Common myeloid progenitor, CD34-positive (primary cell): Measurements from ENCODE around the gene C9orf152.

ENCODE experiments used
- CTCF ChIA-PET: fragments of 350-600 bp; sonication (Branson Sonifier 250); formaldehyde crosslinking; loops from one replicate; lab custom pipeline; 2021; ENCODE audit warnings: antibody characterized with exemption; lab: Charles Lee
- POLR2A ChIA-PET: fragments of 350-600 bp; sonication (Branson Sonifier 250); formaldehyde crosslinking; loops from one replicate; lab custom pipeline; 2021; ENCODE audit warnings: antibody characterized with exemption; lab: Charles Lee
- DNase-seq, 3 donors: peaks; one replicate each; pipeline versions ENCODE4 v3.0.0 to v3.0.0-alpha.2; 2013
- H3K27ac ChIP-seq, 2 experiments: 1 replicate in 1 of 2; 2 replicates in 1 of 2; pipeline ENCODE4 v1.7.0; 2013; ENCODE audit warnings: inconsistent platforms in 2 of 2, low read length in 2 of 2, mild to moderate bottlenecking in 2 of 2, low read depth in 1 of 2, moderate library complexity in 1 of 2; ENCODE audit not compliant: severe bottlenecking in 2 of 2, insufficient read depth in 1 of 2, poor library complexity in 1 of 2
- H3K27me3 ChIP-seq, 5 experiments: replicated peaks in 2 of 5; 1 replicate in 3 of 5; 2 replicates in 2 of 5; pipeline versions ENCODE4 v1.6.1 to v1.7.0; 2013; ENCODE audit warnings: low read length in 4 of 5, mild to moderate bottlenecking in 2 of 5, moderate library complexity in 2 of 5, inconsistent platforms in 1 of 5; ENCODE audit not compliant: insufficient read depth in 5 of 5, control insufficient read depth in 4 of 5
- H3K36me3 ChIP-seq, 4 experiments: 1 replicate in 2 of 4; 2 replicates in 2 of 4; pipeline versions ENCODE4 v1.6.1 to v1.7.0; 2013; ENCODE audit warnings: low read length in 3 of 4, control low read depth in 1 of 4, mild to moderate bottlenecking in 1 of 4; ENCODE audit not compliant: control insufficient read depth in 4 of 4, insufficient read depth in 4 of 4
- H3K4me1 ChIP-seq, 4 experiments: 1 replicate in 3 of 4; 2 replicates in 1 of 4; pipeline versions ENCODE4 v1.6.1 to v1.7.1; 2013; ENCODE audit warnings: low read length in 3 of 4, mild to moderate bottlenecking in 3 of 4, control low read depth in 1 of 4, inconsistent platforms in 1 of 4, moderate library complexity in 1 of 4; ENCODE audit not compliant: control insufficient read depth in 4 of 4, insufficient read depth in 4 of 4; ENCODE audit errors: control extremely low read depth in 1 of 4
- H3K4me3 ChIP-seq, 7 experiments: 1 replicate in 4 of 7; 2 replicates in 3 of 7; pipeline versions ENCODE4 v1.5.1 to v1.7.0; 2013; ENCODE audit warnings: mild to moderate bottlenecking in 7 of 7, low read length in 6 of 7, moderate library complexity in 6 of 7, inconsistent platforms in 2 of 7, low read depth in 2 of 7, control low read depth in 1 of 7; ENCODE audit not compliant: insufficient read depth in 4 of 7, control insufficient read depth in 1 of 7; ENCODE audit errors: extremely low read depth in 1 of 7
- H3K9me3 ChIP-seq, 5 experiments: 1 replicate in 4 of 5; 2 replicates in 1 of 5; pipeline versions ENCODE4 v1.6.1 to v1.7.1; 2013; ENCODE audit warnings: low read length in 4 of 5, mild to moderate bottlenecking in 2 of 5, inconsistent platforms in 1 of 5, low read depth in 1 of 5, moderate library complexity in 1 of 5; ENCODE audit not compliant: control insufficient read depth in 4 of 5, insufficient read depth in 2 of 5; ENCODE audit errors: control extremely low read depth in 1 of 5
- WGBS: methylation state at CpG from one replicate; pipeline ENCODE4 v1.1.5; 2013; ENCODE audit not compliant: insufficient coverage; 5-methylcytosine and 5-hydroxymethylcytosine counted together

Gene C9orf152

GRCh38 chr9:110160123-110160522 is 47.8 kb downstream of the C9orf152 start:
- Histone ChIP-seq H3K27ac (no peak overlapping the region), H3K27me3 (no peaks in the 10 kb centered on the region), H3K4me3 (no peak overlapping the region), H3K9me3 (peaks cover 0 to 3% (median 0%) of the 10 kb centered on the region in 5 experiments), H3K4me1 (peaks cover 35 to 65% (median 52%) of the 10 kb centered on the region in 4 experiments), H3K36me3 (peaks cover 0 to 6% (median 3%) of the 10 kb centered on the region in 4 experiments)
- ChIA-PET CTCF (no interaction called here), POLR2A (no interaction called here)
- DNase-seq = peak in 1 of 3 donors; percentile 11
- WGBS = 75% methylated on average over 1 of the region's 1 CpG

DNA sequence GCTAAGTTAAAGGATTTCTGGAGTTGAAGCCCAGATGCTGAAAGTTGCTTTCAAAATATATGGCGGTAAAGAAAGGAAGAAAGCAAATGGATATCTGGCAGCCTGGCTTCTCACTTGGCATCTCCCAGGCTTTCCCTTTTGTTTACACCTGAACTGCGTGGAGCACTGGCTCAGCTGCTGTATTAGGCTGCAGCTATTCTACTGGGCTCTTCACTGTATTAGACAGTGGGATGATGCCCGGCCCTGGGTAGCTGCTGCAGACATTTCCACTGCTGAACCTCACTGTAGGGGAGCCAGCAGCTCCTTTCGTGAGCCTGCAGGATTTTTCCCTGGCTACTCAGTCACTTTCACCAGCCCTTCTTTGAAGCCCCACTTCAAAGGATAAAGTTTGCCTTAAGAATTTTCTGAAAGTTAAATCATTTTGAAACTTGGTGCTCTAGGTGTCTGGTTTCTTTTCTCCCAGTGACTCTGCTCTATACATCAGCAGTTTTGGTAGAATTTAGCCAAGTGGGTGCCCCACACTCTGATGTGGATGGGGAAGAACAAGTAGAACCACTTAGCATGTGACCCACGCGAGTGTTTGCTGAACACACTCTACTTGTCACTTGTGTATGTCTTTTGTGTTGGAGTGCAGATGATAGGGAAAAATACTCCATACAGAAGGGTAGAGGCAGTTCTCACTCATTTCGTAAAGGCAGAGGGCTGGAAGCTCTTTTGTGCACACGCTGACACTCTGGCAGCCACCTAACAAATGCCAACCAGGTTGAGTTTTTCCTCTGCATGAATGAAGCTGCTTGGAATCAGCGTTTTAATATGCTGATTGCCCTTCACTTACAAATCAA is 49.9 kb downstream of the C9orf152 start:
- peak in 1 of 3 donors; percentile 24 for DNase-seq
- no peaks in the 10 kb centered on the region for H3K27me3 ChIP-seq
- H3K4me1 ChIP-seq = peaks cover 46 to 80% (median 64%) of the 10 kb centered on the region in 4 experiments
- 83% methylated on average over 7 of the region's 9 CpGs for WGBS
- peaks cover 0 to 3% (median 0%) of the 10 kb centered on the region in 5 experiments for H3K9me3 ChIP-seq
- peaks cover 0 to 6% (median 2%) of the 10 kb centered on the region in 4 experiments for H3K36me3 ChIP-seq
- peak overlapping the region in 2 of 7 experiments; percentile 18 to 31 for H3K4me3 ChIP-seq
- H3K27ac ChIP-seq = peak overlapping the region in 1 of 2 experiments; percentile 71
- CTCF ChIA-PET = interaction anchor here (0.7 to 3.4 kb wide), 2 partner anchors 10 to 14 kb away, joined by 3 to 10 read pairs; no protein-coding TSS in a partner anchor
- POLR2A ChIA-PET = no interaction called here

DNA sequence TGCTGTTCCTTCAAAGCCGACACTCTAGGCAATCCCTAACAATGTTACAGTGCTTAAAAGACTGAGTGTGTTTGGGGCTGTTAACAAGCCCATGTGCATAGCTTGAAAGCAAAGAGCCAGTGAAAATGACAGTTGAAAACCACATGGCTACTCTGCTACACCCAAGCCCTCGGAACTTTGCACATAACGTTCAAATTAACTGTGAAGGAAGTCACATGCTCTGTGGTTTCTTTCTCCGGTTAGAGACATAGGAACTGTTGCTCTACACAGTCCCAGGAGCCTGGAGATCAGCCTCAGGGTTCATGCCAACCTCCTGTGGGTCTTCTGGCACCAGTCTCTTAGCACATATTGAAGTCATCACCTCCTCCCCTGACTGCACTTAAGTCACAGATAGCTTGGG is 51.1 kb downstream of the C9orf152 start:
- Histone ChIP-seq H3K4me1 (peaks cover 44 to 80% (median 64%) of the 10 kb centered on the region in 4 experiments), H3K36me3 (peaks cover 0 to 6% (median under 1%) of the 10 kb centered on the region in 4 experiments), H3K27me3 (no peaks in the 10 kb centered on the region), H3K9me3 (peaks cover 0 to 3% (median 0%) of the 10 kb centered on the region in 5 experiments), H3K27ac (peak overlapping the region; percentile 43 to 71), H3K4me3 (peak overlapping the region in 1 of 7 experiments; percentile 24)
- ChIA-PET POLR2A (no interaction called here), CTCF (interaction anchor here (0.9 to 3.4 kb wide), 5 partner anchors 8 to 255 kb away, joined by 3 to 10 read pairs (median 4); no protein-coding TSS in a partner anchor)
- 0% methylated on average over 4 of the region's 4 CpGs for WGBS
- peak; percentile 68 to 95 (median 91) for DNase-seq

- H3K36me3 ChIP-seq = peaks cover 0 to 6% (median under 1%) of the 10 kb centered on the region in 4 experiments
- H3K4me3 ChIP-seq = peak overlapping the region in 1 of 7 experiments; percentile 16
- DNase-seq = no peak
- H3K27me3 ChIP-seq = no peaks in the 10 kb centered on the region
- H3K9me3 ChIP-seq = peaks cover 0 to 3% (median 0%) of the 10 kb centered on the region in 5 experiments
- 71% methylated on average over 4 of the region's 9 CpGs for WGBS
- H3K4me1 ChIP-seq = peaks cover 44 to 78% (median 60%) of the 10 kb centered on the region in 4 experiments
- CTCF ChIA-PET = interaction anchor here (0.9 to 3.4 kb wide), 5 partner anchors 8 to 254 kb away, joined by 3 to 10 read pairs (median 4); no protein-coding TSS in a partner anchor
- POLR2A ChIA-PET = no interaction called here
- H3K27ac ChIP-seq = peak overlapping the region; percentile 22 to 71
Measured at GRCh38 chr9:110156416-110156815, 51.5 kb downstream of the C9orf152 start.

GRCh38 chr9:110155751-110156150 is 52.2 kb downstream of the C9orf152 start:
- peaks cover 0 to under 1% (median 0%) of the 10 kb centered on the region in 5 experiments for H3K9me3 ChIP-seq
- peaks cover 44 to 76% (median 56%) of the 10 kb centered on the region in 4 experiments for H3K4me1 ChIP-seq
- H3K36me3 ChIP-seq = peaks cover 0 to 6% (median 0%) of the 10 kb centered on the region in 4 experiments
- WGBS = 100% methylated on average over 1 of the region's 3 CpGs
- POLR2A ChIA-PET = no interaction called here
- H3K4me3 ChIP-seq = no peak overlapping the region
- peak overlapping the region in 1 of 2 experiments; percentile 71 for H3K27ac ChIP-seq
- H3K27me3 ChIP-seq = no peaks in the 10 kb centered on the region
- no peak for DNase-seq
- CTCF ChIA-PET = interaction anchor here (1.3 to 3.4 kb wide), 3 partner anchors 8 to 12 kb away, joined by 4 to 14 read pairs (median 10); no protein-coding TSS in a partner anchor

DNA sequence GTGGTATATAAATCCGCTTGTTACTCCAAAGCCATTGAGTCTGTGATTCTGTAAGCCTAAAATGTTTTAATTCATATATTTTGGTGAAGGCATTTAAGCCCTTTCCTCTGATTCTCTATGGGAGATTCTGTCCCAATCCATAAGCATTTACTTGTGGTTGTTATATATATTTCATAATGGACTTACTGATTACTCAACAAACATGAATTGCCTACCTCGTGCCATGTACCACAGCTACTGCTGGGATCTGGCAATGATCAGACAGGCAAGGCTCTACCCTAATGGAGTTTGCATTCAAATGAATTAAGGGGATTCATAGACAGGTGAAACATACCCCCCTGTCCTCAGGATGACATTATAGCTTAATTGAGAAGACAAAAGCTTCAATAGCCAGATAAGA is 54.5 kb downstream of the C9orf152 start:
- no peak for DNase-seq
- WGBS = 100% methylated on average over 1 of the region's 2 CpGs
- Histone ChIP-seq H3K36me3 (peaks cover 0 to 3% (median 0%) of the 10 kb centered on the region in 4 experiments), H3K4me3 (no peak overlapping the region), H3K27me3 (no peaks in the 10 kb centered on the region), H3K9me3 (peaks cover 0 to 5% (median 0%) of the 10 kb centered on the region in 5 experiments), H3K4me1 (peaks cover 50 to 67% (median 56%) of the 10 kb centered on the region in 4 experiments), H3K27ac (no peak overlapping the region)
- POLR2A ChIA-PET = no interaction called here
- CTCF ChIA-PET = interaction anchor here (0.8 to 8.6 kb wide), 7 partner anchors 9 to 579 kb away, joined by 3 to 94 read pairs (median 5); no protein-coding TSS in a partner anchor
